Head of caudate nucleus (tissue), 42 donors: ENCODE measurements around the gene KCNQ1.
A peak's percentile ranks its signal among the peaks of the same experiment; 100 is the strongest.

Source experiments
- DNase-seq, 42 donors: peaks; one replicate each; pipeline versions ENCODE4 v3.0.0 to v3.0.0-alpha.2; 2020 to 2021; ENCODE audit warnings: mixed read lengths in 7 of 42
- intact Hi-C: fragments of 100-400 bp; cut with DNase I; formaldehyde crosslinking; loops from one replicate; pipeline ENCODE4 v1.15.0; 2022

KCNQ1 gene

GRCh38 chr11:2542406-2542805 is 97.6 kb downstream of the KCNQ1 start:
- intact Hi-C loops = no loop called here
- peak in 1 of 42 donors; percentile 18 for DNase-seq

GRCh38 chr11:2547806-2548205 is 103.0 kb downstream of the KCNQ1 start:
- no peak for DNase-seq
- intact Hi-C loops = no loop called here

GRCh38 chr11:2548596-2548995 is 103.8 kb downstream of the KCNQ1 start:
- peak in 1 of 42 donors; percentile 12 for DNase-seq
- intact Hi-C loops = no loop called here

- peak in 2 of 42 donors; percentile 0 to 19 for DNase-seq
- intact Hi-C loops = no loop called here
These were observed 104.3 kb downstream of the KCNQ1 start for GRCh38 chr11:2549080-2549479.

- DNase-seq = peak in 2 of 42 donors; percentile 1 to 27
These were observed 104.7 kb downstream of the KCNQ1 start for GRCh38 chr11:2549491-2549875.

GRCh38 chr11:2549876-2550605 is 105.2 kb downstream of the KCNQ1 start:
- intact Hi-C loops = no loop called here

More at GRCh38 chr11:2549491-2549875, 104.7 kb downstream of the KCNQ1 start:
- intact Hi-C loops = no loop called here

DNA sequence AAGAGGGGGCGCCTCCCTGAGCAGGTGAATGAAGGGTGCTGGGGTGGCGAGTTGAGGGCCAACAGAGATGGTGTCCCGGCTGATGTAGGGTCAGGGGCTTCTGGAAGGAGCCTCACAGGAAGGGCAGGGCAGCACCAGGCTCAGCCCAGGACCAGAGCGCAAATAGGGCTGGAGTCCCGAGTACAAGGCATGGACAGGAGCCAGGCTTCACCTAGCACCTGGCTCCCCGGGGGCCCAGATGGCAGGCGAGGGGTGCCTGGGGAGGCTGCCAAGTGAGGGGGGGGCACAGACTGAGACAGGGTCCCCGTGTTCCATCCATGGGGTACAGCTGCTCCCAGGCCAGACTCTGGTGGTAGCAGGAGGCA is 105.8 kb downstream of the KCNQ1 start:
- DNase-seq = peak in 2 of 42 donors; percentile 6 to 13
- intact Hi-C loops = no loop called here

More at GRCh38 chr11:2549876-2550605, 105.2 kb downstream of the KCNQ1 start:
- DNase-seq = peak in 17 of 42 donors; percentile 4 to 63 (median 34)

- intact Hi-C loops = no loop called here
- peak in 2 of 42 donors; percentile 1 to 6 for DNase-seq
These were observed 106.3 kb downstream of the KCNQ1 start for GRCh38 chr11:2551131-2551530.

DNA sequence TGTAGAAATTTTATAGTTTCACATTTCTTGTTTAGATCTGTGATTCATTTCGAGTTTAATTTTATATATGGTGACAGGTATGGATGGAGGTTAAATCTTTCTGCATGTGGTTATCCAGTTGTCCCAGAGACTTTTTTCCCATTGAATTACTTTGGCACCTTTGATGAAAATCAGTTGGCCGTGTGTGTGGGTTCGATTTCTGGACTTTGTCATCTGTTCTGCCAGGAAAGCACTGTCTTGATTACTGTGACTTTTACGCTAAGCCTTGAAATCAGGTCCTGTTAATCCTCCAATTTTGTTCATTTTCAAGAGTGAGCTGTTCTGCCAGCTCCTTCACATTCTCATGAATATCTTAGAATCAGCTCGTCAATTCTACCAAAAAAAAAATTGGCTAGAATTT is 107.4 kb downstream of the KCNQ1 start:
- intact Hi-C loops = no loop called here
- peak in 1 of 42 donors; percentile 15 for DNase-seq

GRCh38 chr11:2553198-2553597 is 108.4 kb downstream of the KCNQ1 start:
- intact Hi-C loops = no loop called here
- peak in 1 of 42 donors; percentile 8 for DNase-seq

GRCh38 chr11:2553886-2554285 is 109.1 kb downstream of the KCNQ1 start:
- peak in 1 of 42 donors; percentile 20 for DNase-seq
- intact Hi-C loops = no loop called here

DNA sequence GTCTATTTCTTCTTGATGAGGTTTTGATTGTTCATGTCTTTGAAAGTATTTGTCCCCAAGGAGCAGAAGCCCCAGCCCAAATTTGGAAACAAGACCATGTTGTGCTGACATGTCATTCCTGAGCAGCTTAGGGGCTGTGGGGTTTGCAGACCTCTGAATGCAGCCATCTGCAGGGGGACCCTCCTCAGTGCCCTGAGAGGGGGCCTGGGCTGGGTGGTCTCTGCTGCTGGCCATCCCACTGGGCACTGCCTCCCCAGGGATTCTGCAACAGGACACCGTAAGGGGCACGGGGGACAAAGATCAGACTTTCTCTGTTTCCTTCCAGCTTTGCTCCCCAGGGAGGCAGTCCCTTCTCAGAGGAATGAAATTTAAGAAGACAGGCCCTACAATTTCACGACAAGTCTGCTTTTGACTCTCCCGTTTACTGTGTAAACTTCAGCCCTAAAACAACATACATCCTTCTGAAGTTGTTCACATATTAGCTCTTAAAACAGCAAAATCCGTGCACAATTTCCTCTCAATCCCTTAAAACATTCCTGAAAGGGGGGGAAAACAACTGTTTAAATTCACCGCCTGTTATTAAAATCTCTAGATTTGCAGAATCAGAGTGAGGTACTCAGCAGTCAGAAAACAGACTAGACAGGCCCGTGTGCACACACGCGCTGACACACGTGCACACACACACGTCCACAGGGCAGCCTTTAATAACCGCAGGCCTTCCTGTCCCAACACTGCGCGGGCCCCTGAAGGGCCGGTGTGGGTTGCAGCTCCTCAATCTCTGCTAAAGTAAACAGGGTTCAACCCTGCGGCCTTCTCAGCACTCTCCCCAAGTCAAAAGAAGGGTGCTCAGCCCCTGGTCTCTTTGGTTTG is 109.8 kb downstream of the KCNQ1 start:
- intact Hi-C loops = no loop called here
- peak in 1 of 42 donors; percentile 24 for DNase-seq

GRCh38 chr11:2555336-2555735 is 110.5 kb downstream of the KCNQ1 start:
- intact Hi-C loops = no loop called here
- peak in 1 of 42 donors; percentile 0 for DNase-seq

- intact Hi-C loops = no loop called here
- no peak for DNase-seq
These were observed 111.1 kb downstream of the KCNQ1 start for GRCh38 chr11:2555891-2556290.

GRCh38 chr11:2557381-2557780 is 112.6 kb downstream of the KCNQ1 start:
- DNase-seq = peak in 1 of 42 donors; percentile 19
- intact Hi-C loops = no loop called here

GRCh38 chr11:2558397-2558796 is 113.6 kb downstream of the KCNQ1 start:
- DNase-seq = peak in 1 of 42 donors; percentile 14
- intact Hi-C loops = no loop called here

GRCh38 chr11:2558861-2559526 is 114.2 kb downstream of the KCNQ1 start:
- intact Hi-C loops = no loop called here
- peak in 1 of 42 donors; percentile 13 for DNase-seq

GRCh38 chr11:2559527-2560311 is 114.9 kb downstream of the KCNQ1 start:
- peak in 3 of 42 donors; percentile 1 to 26 (median 3) for DNase-seq
- intact Hi-C loops = no loop called here
